GM12873 (cell line): ENCODE data around the gene EIF4E2.

Experiments used
- TF ChIP-seq, protein P1 (sequence below): IDR thresholded peaks from 2 replicates; pipeline ENCODE4 v1.5.1; 2012; ENCODE audit warnings: low read depth, mild to moderate bottlenecking, moderate library complexity, low read length, control low read depth; ENCODE audit not compliant: insufficient read depth; ENCODE audit errors: missing control alignments

Gene EIF4E2

DNA sequence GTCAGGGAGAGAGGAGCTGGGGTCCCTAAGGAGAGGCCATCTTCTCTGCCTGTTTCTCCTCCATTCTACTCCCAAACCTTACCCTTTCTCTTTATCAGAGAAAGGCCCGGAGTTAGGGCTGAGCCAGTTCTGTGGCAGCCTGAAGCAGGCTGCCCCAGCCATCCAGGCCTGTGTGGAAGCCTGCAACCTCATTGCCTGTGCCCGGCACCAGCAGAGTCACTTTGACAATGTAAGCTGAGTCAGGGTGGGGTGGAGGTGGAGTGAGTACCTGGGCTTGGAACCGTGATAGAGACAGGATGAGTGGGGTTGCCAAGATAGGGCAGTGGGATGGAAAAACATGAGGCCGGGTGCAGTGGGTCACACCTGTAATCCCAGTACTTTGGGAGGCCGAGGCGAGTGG lies 5.8 kb upstream of the EIF4E2 start:
- TF ChIP-seq, protein P1, sequence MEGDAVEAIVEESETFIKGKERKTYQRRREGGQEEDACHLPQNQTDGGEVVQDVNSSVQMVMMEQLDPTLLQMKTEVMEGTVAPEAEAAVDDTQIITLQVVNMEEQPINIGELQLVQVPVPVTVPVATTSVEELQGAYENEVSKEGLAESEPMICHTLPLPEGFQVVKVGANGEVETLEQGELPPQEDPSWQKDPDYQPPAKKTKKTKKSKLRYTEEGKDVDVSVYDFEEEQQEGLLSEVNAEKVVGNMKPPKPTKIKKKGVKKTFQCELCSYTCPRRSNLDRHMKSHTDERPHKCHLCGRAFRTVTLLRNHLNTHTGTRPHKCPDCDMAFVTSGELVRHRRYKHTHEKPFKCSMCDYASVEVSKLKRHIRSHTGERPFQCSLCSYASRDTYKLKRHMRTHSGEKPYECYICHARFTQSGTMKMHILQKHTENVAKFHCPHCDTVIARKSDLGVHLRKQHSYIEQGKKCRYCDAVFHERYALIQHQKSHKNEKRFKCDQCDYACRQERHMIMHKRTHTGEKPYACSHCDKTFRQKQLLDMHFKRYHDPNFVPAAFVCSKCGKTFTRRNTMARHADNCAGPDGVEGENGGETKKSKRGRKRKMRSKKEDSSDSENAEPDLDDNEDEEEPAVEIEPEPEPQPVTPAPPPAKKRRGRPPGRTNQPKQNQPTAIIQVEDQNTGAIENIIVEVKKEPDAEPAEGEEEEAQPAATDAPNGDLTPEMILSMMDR: no peak

DNA sequence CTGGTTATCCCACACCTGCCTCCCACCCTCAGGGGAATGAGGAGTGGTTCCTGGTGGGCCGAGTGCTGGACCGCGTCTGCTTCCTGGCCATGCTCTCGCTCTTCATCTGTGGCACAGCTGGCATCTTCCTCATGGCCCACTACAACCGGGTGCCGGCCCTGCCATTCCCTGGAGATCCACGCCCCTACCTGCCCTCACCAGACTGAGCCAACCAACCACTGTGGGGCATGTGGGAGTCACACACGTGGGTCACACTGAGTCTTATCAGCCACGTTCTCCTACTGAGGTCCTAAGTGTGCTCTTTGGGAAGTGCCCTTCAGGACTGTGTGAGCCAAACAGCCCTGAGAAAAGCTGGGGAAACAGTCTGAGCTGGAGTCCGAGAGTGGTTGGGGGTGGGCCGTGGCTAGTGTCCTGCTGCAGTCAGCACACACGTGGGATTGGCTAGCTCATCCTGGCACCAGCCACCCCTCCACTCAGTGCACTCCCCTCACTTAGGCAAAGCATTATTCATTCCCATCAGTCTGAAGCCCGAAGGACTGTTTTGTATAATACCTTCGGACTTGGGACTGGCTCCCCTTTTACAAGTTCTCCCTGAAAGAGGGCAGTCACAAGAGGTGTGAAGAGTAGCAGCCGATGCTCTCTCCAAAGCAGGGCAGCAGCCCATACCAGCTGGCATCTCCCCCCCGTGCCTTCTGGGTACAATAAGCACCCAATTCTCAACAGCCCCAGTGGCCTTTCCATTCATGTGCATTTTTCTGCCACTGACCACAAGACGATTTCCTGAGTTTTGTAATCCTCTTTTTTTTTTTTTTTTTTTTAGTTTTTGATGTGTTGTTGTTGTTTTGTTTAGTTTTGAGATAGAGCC lies 4.7 kb upstream of the EIF4E2 start:
- TF ChIP-seq, protein P1: no peak

DNA sequence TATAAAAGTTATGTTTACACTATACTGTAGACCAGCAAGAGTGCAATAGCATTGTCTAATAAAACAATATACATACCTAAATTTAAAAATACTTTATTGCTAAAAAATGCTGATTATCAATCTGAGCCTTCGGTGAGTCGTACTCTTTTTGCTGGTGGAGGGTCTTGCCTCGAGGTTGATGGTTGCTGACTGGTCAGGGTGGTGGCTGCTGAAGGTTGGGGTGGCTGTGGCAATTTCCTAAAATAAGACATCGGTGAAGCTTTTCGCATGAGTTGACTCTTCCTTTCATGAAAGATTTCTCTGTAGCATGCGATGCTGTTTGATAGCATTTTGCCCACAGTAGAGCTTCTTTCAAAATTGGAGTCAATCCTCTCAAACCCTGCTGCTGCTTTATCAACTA lies 2.5 kb upstream of the EIF4E2 start:
- TF ChIP-seq, protein P1: no peak

DNA sequence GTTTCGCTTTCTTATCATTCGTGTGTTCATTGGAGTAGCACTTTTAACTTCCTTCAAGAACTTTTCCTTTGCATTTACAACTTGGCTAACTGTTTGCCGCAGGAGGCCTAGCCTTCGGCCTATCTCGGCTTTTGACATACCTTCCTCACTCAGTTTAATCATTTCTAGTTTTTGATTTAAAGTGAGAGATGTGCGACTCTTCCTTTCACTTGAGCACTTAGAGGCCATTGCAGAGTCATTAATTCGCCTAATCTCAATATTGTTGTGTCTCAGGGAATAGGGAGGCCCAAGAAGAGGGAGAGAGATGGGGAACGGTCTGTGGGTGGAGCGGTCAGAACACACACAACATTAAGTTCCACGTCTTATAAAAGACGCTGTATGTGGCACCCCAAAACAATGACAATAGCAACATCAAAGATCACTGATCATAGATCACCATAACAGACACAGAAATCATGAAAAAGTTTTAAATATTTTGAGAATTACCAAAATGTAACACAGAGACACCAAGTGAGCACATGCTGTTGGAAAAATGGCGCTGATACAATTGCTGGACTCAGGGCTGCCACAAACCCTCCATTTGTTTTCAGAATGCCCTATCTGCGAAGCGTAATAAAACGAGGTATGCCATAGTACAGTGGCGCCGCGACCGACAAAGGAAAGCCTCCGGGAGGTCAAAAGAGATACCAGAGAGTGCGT lies 685 bp upstream of the EIF4E2 start:
- TF ChIP-seq, protein P1: no peak

DNA sequence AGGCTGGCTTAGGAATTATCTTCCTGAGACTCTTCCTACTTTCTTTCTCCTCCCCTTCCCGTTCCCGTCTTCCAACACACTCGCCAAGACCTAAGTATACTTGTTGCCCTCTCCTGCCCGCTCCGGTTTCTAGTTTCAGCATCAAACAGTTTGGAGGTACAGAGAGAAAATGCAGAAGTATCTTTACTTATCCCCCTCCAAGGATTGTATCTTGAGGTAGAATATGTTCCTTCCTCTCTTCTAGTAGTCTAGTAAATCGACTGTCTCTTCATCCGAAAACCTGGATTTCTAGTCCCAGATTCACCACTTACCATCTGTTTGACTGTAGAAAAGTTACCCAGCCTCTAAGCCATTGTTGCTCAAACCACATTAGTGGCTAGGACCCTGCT lies 755 bp downstream of the EIF4E2 start:
- TF ChIP-seq, protein P1: no peak

DNA sequence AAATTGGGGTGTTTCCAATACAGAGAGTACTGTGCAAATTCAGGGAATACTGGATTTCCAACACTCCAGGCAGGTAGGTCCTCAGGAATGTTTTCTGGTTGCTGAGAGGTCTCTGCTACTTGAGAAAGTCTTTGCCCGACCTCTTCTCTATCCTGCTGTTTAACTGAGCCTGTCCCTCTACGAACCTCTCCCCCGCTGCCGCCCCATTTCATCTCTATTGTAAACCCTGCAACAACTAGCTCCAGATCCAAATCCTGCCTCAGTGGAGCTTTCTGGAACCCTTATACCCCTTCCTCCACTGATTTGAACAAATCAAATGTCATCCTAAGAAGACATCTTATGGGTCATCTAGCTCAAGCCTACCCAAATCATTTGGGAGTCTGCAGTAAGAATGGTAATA lies 1.3 kb downstream of the EIF4E2 start:
- TF ChIP-seq, protein P1: no peak

DNA sequence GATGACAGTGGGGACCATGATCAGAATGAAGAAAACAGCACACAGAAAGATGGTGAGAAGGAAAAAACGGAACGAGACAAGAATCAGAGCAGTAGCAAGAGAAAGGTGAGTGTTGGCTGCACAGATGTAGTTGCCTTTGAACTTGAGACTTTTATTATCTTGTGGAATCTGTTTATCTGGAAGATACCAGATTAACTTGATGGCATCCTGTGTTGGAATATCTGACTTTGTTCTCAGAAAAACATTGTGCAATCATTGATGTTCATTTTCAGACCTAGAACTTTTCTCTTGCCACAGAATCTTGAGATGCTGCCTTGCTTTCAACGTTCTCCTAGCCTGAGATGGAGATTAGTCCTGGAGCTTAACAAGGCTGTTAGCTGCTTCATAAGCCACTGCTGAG lies 5.9 kb downstream of the EIF4E2 start:
- TF ChIP-seq, protein P1: no peak
